Gastrocnemius medialis (tissue), 4 donors: Measurements from ENCODE around the gene AP3B1.

ENCODE experiments used
- CTCF ChIP-seq, 5 experiments: fragments of 450-650 bp in 3 of 5; fragments of 200-600 bp in 2 of 5; sonication (generic) in 2 of 5; IDR thresholded peaks in 4 of 5; conservative IDR thresholded peaks in 1 of 5; 1 replicate in 4 of 5; 2 replicates in 1 of 5; pipeline ENCODE4 v1.5.1; 2016 to 2019; ENCODE audit warnings: antibody characterized with exemption in 5 of 5, mild to moderate bottlenecking in 3 of 5, moderate library complexity in 3 of 5
- POLR2A ChIP-seq, 2 donors: fragments of 450-650 bp; IDR thresholded peaks; one replicate each; pipeline ENCODE4 v1.6.1; 2017; ENCODE audit warnings: antibody characterized with exemption in 2 of 2, mild to moderate bottlenecking in 2 of 2, moderate library complexity in 2 of 2

DNA sequence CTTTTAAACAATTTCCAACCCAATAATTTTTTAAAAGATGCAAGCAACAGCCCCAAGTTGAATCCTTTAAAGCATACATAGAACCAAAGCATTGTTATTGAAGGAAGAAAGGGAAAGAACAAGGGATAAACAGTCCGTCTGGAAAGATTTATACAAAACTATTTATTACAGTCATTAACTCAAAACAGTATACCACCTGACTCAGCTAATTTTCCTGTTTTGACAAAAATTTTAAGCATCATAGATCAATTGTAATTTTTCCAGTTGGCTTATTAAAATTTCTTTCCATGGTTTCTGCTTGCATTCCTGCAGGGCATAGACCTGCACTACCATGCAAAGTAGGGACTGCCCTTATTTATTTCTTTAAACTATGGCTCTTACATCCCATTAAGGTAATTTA is 29.9 kb downstream of the AP3B1 start:
- no peak for TF ChIP-seq CTCF (IDR thresholded peaks at IDR 0.05 in 4 of 5, conservative IDR thresholded peaks at IDR 0.05 in 1 of 5)
- TF ChIP-seq POLR2A (IDR thresholded peaks at IDR 0.05): no peak
